GM21619 (cell line): ENCODE results near the gene ABLIM2.

ENCODE experiments used
- ATAC-seq: cut with Tn5 transposase; IDR thresholded peaks from one replicate; pipeline ENCODE4 v1.9.1; 2021; ENCODE audit not compliant: unreplicated experiment

Gene ABLIM2

GRCh38 chr4:8008391-8008790 is 150.2 kb downstream of the ABLIM2 start:
- ATAC-seq: no peak

DNA sequence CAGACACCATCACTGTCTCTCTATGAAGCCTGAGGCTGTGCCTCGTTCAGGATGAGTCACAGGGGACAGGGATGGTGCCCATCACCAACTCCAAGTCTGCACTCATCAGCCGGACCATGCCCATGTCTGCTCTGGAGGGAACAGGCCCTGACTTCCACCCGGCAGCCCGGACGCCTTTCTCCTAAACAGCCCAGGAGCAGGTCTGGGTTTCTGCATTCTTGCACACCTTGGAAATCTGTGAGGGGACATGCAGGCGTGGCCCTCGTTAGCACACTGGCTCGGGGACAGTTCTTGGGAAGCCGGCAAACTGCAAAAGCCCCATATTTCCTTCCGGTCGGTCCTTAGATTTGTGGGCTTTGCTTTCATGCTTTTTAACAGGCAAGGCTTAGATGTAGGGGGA is 151.0 kb downstream of the ABLIM2 start:
- no peak for ATAC-seq

DNA sequence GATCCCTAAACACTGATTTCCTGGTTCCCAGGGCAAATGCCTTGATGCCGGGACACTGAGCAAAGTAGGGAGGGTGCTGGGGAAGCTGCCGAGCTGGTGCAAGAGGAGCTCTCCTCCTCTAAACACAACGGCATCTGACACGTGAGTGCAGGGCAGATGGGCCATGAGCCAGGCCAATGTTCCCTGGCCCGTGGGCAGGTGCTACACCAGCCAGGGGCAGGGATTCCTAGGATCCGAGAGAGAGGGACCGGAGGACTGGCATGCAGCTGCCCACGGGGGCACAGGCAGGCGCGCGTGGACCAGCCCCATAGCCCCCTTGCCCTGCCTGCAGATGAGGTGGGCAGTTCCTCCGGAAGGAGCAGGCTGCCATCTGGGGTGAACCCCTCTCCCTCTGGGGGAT is 152.1 kb downstream of the ABLIM2 start:
- no peak for ATAC-seq

DNA sequence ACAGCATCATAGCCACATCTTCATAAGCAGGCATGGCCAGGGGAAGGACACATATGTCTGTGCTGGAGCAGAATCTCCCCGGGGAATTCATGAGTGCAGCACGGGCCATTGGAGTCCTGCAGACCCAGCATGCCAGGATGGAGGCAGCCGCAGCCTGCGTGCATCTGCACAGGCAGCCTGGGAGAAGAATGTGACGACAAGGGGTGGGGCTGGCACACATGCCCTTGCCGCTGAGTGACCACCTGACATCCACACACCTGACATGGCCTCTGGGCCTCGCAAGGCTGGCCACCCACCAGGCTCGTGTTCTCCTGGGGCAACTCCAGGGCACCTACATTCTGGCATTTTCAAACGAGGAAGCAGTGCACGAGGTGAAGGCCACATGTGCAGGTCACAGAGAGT is 152.8 kb downstream of the ABLIM2 start:
- ATAC-seq: no peak

DNA sequence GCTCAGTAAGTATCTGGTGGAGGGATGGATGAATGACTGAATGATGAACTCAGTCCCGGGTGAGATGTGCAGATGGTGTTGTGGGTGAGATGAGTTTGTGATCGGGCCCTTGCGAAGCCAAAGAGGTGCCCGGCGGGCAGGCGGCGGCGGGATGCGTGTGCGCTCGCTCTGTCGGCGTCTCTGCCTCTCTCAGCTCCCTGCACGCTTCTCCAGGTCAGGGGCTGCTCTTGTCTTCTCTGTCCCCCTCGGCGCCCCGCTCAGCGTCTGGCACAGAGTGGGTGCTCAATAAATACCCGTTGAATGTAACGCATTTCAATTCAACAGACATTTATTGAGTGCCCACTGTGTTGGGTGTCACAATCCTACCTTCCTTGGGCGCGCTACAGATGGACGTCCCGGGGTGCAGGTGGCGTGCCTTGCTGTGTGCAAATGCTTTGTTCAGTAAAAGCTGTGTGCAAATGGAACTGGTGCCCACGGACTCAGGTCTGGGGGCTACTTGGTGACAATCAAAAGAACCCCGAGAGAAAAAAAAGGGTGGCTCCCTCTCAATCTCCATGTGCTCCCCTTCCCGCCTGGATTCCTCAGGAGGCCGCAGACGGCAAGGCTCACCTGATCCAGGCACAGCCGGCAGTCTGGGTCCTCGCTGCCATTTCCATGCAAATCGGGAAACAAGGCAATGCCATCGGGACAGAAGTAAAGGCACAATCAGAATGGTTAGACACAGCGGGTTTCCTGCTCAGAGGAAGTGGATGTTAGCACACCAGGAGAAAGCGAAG is 153.4 kb downstream of the ABLIM2 start:
- ATAC-seq: no peak

DNA sequence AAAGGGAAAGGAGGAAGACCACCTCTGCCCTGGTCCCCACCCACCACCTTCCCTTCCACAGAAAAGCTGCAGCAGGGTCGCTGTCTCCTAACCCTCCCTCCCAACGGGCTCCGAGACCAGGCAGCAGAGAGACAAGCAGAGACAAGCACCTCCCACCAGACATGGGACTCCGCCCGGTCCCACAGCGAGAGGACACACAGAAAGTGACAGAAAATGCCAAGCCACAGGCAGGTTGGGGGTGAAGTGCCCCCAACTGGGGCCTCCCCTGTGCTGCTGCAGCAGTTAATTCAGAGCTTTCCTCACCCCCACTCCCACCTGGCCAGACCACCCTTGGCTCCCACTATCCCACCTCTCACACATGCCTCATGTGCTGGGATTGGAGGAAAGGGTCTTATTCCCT is 154.5 kb downstream of the ABLIM2 start:
- ATAC-seq: no peak

GRCh38 chr4:8002525-8003309 is 155.9 kb downstream of the ABLIM2 start:
- no peak for ATAC-seq

GRCh38 chr4:8001564-8002355 is 156.9 kb downstream of the ABLIM2 start:
- ATAC-seq: no peak

GRCh38 chr4:8000721-8001491 is 157.7 kb downstream of the ABLIM2 start:
- no peak for ATAC-seq

DNA sequence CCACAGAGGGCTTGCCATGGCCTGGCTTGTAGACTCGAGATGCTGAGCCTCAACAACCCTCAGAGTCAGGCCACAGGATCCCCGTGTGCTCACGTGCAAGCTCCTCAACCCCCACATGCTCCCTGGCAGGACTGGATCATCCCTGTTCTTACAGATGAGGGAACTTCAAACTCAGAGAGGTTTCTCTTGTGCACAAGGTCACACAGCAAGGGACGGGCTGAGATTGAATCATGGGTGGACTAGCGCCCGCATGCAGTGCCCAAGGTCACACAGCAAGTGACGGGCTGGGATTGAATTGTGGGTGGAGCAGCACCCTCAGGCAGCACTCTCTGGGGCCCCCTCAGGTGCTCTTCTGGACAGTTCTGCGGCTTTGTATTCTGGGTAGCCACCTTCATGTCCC is 158.4 kb downstream of the ABLIM2 start:
- ATAC-seq: no peak

DNA sequence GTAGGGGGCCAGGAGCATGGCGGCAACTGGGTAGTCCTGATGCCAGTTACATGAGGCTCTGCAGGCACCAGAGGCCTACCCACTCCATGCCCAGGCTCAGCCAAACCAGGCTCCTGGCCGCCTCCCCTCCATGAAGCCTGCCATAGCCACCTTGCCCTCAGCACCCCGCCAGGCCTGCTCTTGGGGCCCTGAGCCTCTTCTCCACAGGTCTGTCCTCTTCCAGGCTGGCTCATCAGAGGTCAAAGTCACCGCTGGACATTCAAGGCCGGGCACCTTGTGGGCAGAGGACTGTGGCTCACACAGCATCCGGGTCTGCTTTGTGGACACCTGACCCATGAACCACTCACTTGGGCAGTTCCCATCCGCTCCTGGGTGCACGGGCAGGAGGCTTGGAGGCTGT is 158.9 kb downstream of the ABLIM2 start:
- ATAC-seq: no peak

DNA sequence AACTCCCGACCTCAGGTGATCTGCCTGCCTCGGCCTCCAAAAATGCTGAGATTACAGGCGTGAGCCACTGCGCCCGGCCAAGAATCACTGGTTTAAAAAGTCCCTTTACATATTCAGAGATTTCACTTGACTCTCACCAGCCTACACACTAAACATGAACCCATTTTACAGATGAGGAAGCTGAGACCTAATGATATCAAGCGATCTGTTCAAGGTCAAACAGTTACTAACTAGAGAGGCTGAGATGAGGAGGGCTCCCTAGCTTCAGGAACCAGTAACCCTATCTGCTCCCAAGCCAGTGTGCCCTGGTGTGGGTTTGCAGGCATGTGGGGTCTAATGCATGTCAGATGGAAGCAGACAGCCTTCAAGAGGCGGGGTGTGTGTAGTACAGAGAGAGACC is 159.3 kb downstream of the ABLIM2 start:
- ATAC-seq: no peak

DNA sequence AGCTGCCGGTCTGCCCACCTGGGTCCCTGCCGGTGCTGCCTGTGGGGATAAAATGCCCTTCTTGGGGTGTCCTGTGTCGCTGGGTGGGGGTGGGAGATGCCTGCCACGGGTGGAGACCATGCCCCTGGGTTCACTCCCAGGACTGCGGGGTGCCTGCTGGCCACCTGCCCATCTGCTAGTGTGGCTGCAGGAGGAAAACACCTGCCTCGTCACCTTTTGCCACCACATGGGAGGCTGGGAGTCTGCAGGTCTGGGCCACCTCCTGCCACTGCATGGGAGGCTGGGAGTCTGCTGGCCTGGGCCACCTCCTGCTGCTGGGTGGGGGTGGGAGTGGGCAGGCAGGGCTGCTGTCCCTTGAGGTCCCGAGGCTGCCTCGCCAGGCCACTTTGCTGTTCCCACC is 160.2 kb downstream of the ABLIM2 start:
- no peak for ATAC-seq

DNA sequence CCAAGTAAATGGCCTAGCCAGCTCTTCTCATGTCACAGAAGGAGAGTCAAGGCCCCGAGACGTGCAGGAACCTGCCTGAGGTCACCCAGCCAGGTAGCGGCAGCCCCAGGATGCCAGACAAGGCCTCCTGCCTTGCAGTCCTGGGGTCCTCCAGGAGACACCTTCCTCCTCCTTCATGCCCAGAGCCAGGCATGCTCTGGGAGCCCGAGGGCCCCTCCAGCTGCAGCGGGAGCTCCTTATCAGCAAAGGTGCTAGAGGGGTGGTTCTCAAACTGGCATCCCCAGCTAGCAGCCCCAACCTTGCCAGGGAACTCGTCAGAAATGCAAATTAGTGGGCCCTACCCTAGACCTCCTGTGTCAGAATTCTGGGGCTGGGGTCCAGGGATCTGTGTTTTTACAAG is 162.7 kb downstream of the ABLIM2 start:
- no peak for ATAC-seq

GRCh38 chr4:7995135-7995534 is 163.5 kb downstream of the ABLIM2 start:
- ATAC-seq: no peak

- no peak for ATAC-seq
These were observed 164.9 kb downstream of the ABLIM2 start for GRCh38 chr4:7993671-7994070.

GRCh38 chr4:7992846-7993245 is 165.8 kb downstream of the ABLIM2 start:
- ATAC-seq: no peak

DNA sequence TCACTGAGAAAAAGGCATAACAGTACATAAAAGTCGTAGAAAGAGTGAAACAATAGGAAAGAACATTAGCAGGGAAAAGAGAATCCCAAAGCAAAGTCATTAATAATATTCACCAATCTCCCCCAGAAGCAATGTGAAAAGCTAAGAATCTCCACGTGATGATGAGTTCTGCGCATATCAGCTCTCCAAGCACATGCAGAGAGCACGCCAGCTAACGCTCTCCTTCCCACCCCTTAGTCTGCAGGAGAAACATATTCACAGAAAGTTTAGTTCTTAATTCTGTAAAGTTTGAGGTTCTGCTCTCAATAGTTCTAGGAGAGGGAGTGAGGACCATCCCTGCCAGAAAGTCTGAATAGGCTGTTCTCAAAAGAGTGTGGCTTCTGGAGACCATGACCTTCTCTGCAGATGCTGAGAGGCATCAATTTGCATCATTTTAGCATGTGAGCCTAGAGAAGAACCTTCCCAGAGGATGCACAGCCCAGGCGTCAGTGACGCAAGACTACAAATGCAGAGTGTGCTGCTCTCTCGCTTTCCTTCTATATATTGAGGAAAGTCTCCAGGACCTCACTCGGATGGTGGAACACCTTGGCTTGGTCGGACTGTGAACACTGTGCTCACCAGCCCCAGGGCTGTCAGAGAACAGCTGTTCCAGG is 167.7 kb downstream of the ABLIM2 start:
- no peak for ATAC-seq

- no peak for ATAC-seq
These were observed 169.0 kb downstream of the ABLIM2 start for GRCh38 chr4:7989654-7990053.

GRCh38 chr4:7988437-7988836 is 170.2 kb downstream of the ABLIM2 start:
- ATAC-seq: no peak
